Immature natural killer cell (primary cell): Measurements from ENCODE around the gene NFKBIZ. TPM values are rescaled to one million over a fixed set of nuclear protein-coding genes. Genes with fewer than 3 reads are reported as not detected.
A peak's percentile ranks its signal among the peaks of the same experiment; 100 is the strongest.

Source experiments
- DNase-seq, 3 donors: peaks; one replicate each; pipeline ENCODE4 v3.0.0; 2022; ENCODE audit warnings: mixed read lengths in 1 of 3
- H3K27ac Mint-ChIP-seq, 6 donors: one replicate each; pipeline ENCODE4 v1.8.0; 2020; ENCODE audit warnings: mixed read lengths in 6 of 6, mild to moderate bottlenecking in 5 of 6, inconsistent platforms in 4 of 6, moderate library complexity in 3 of 6
- H3K27me3 Mint-ChIP-seq, 3 donors: one replicate each; pipeline ENCODE4 v1.8.0; 2020 to 2021; ENCODE audit warnings: low read depth in 3 of 3, mild to moderate bottlenecking in 3 of 3, mixed read lengths in 3 of 3, moderate library complexity in 3 of 3, inconsistent platforms in 1 of 3
- H3K36me3 Mint-ChIP-seq, 3 donors: one replicate each; pipeline ENCODE4 v1.8.0; 2020; ENCODE audit warnings: mixed read lengths in 3 of 3, inconsistent platforms in 2 of 3, mild to moderate bottlenecking in 2 of 3
- H3K4me1 Mint-ChIP-seq, 2 donors: one replicate each; pipeline ENCODE4 v1.8.0; 2020; ENCODE audit warnings: inconsistent platforms in 2 of 2, mild to moderate bottlenecking in 2 of 2, mixed read lengths in 2 of 2, moderate library complexity in 1 of 2
- H3K4me3 Mint-ChIP-seq, 5 donors: one replicate each; pipeline ENCODE4 v1.8.0; 2020; ENCODE audit warnings: mild to moderate bottlenecking in 5 of 5, mixed read lengths in 5 of 5, inconsistent platforms in 3 of 5, moderate library complexity in 3 of 5
- H3K9me3 Mint-ChIP-seq, 6 donors: one replicate each; pipeline ENCODE4 v1.8.0; 2020; ENCODE audit warnings: mild to moderate bottlenecking in 6 of 6, mixed read lengths in 6 of 6, inconsistent platforms in 4 of 6, moderate library complexity in 3 of 6
- polyA plus RNA-seq, 3 donors: library from polyadenylated mRNA; unstranded; fragments of 300-500 nt; fragmentation: Illumina TruSeq; gene quantifications; one replicate each; pipeline ENCODE4 v1.2.3, GENCODE V29; 2021

The NFKBIZ gene
- polyA plus RNA-seq, 3 donors from 2014 or later: 10.5 to 12.1 (median 10.6) TPM

DNA sequence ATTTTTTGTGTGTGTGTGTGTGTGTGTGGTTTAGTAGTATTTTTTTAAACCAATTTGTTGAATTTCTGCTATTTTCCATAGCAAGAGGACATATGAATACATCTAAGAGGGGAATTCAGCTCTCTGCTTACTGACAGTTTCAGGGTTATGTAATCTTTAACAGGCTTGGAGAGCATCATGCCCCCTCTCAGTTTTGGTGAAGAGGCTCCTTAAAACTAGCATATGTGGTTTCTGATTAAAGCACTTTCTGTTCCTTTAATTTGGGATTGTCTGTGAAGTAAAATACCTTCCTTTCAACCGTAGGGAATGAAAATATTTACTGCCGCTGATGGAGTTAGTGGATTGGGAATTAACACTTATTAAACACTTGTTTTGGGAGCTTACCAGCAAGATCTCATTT lies 19.4 kb upstream of the NFKBIZ start:
- H3K4me1 Mint-ChIP-seq: peaks cover 47 to 63% of the 10 kb centered on the region in 2 donors
- peaks cover 0 to 9% (median 4%) of the 10 kb centered on the region in 3 donors for H3K36me3 Mint-ChIP-seq

DNA sequence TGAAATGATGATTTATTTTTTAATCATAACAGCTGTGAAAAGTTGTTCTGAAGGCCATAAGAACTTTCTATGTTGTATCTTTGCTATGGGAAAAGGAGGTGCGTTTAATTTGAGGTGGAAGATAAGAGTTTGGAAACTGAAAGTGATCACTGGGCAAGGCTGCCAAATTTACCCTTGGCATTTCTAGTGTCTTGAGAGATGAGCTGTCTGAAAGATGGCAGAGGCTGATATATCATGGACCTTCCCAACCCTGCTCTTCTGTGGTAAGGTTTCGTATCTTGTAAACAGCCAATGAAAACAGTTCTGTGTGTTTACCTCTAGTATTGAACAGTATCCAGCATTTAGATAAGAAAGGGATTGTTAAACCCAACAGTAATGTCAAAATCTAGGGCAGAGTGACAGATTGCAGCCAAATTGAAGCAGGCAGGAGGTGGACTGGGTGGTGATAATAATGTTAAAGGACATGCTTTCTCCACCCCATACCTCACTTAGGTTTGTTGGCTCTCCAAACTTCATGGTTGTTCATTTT lies 15.8 kb upstream of the NFKBIZ start:
- no peaks in the 10 kb centered on the region for H3K9me3 Mint-ChIP-seq
- no peaks in the 10 kb centered on the region for H3K27me3 Mint-ChIP-seq
- DNase-seq: no peak
- peaks cover 32 to 47% of the 10 kb centered on the region in 2 donors for H3K4me1 Mint-ChIP-seq
- H3K36me3 Mint-ChIP-seq: peaks cover 0 to 13% (median 8%) of the 10 kb centered on the region in 3 donors
- H3K27ac Mint-ChIP-seq: peak overlapping the region in 3 of 6 donors; percentile 16 to 79 (median 24)
- H3K4me3 Mint-ChIP-seq: no peak overlapping the region

More for the DNA sequence above, 19.4 kb upstream of the NFKBIZ start:
- peak overlapping the region; percentile 97 to 99 (median 98) for H3K27ac Mint-ChIP-seq
- no peak for DNase-seq
- H3K9me3 Mint-ChIP-seq: no peaks in the 10 kb centered on the region
- peaks cover 0 to 9% (median 2%) of the 10 kb centered on the region in 3 donors for H3K27me3 Mint-ChIP-seq
- H3K4me3 Mint-ChIP-seq: peak overlapping the region in 1 of 5 donors; percentile 6

DNA sequence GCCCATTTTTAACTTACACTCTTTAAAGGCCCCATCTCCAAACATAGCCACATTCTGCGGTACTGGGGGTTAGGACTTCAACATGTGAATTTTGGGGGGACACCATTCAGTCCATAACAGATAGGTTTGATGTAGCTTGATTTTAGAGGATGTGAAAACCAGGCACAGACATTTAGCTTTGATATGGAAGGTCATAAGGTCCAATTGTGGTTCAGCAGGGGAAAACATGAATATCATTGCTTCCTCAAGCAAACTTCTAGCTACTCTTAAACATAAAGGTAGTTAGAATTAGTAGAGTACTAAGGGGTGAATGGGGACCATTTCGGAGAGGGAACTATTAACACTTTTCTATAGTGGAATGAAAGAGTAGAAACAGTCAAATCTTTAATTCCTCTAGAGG lies 13.6 kb upstream of the NFKBIZ start:
- Mint-ChIP-seq H3K27ac (no peak overlapping the region), H3K4me3 (no peak overlapping the region), H3K9me3 (no peaks in the 10 kb centered on the region), H3K27me3 (no peaks in the 10 kb centered on the region), H3K36me3 (peaks cover 0 to 13% (median 8%) of the 10 kb centered on the region in 3 donors), H3K4me1 (peaks cover 14 to 26% of the 10 kb centered on the region in 2 donors)
- DNase-seq: no peak

GRCh38 chr3:101836160-101836559 lies 13.2 kb upstream of the NFKBIZ start:
- H3K27ac Mint-ChIP-seq: no peak overlapping the region
- no peak overlapping the region for H3K4me3 Mint-ChIP-seq
- H3K9me3 Mint-ChIP-seq: no peaks in the 10 kb centered on the region
- no peaks in the 10 kb centered on the region for H3K27me3 Mint-ChIP-seq
- peaks cover 14 to 26% of the 10 kb centered on the region in 2 donors for H3K4me1 Mint-ChIP-seq
- no peak for DNase-seq
- peaks cover 0 to 13% (median 8%) of the 10 kb centered on the region in 3 donors for H3K36me3 Mint-ChIP-seq

DNA sequence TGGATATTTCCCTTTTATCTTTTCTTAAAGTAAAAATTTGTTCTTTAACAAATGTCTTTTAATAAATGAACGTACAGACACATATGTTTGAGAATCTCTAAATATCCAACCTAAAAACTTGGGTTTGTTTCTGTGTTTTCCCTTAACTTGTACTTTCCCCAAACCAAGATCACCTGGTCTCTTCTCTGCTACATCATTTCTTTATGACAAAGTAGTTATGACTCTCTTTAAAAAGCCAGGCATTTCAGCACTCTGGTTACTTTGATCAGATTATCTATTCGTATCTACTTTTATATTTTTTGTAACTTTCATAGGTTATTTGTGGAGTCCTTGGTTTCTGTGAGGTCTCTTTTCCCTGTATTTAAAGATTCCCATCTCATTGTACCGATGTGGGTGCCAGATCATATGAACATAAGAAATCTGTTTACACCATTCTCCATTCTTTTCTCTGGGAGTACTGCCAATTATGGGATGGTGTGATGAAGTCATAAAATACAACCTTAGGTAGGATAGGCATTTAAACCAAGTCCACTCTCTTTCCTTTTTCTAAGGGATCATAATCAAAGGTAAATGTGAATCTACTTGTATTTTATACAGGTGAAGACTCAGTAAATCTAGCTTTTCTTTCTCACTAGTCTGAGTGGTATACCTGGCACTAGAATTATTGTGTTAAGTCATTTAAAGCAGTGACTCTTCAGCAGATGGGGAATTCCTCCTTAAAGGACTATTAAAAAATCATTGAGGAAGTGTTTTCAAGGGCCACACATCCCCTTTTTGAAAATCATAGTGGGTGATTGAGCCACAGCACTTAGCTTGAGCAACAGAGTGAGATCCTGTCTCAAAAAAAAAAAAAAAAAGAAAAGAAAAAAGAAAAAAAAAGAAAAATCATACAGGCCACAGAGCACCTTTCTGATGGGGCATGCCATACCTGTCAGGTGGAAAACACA lies 12.4 kb upstream of the NFKBIZ start:
- peaks cover 14 to 26% of the 10 kb centered on the region in 2 donors for H3K4me1 Mint-ChIP-seq
- no peaks in the 10 kb centered on the region for H3K27me3 Mint-ChIP-seq

GRCh38 chr3:101838691-101839090 lies 10.6 kb upstream of the NFKBIZ start:
- Mint-ChIP-seq H3K4me3 (no peak overlapping the region), H3K27ac (no peak overlapping the region), H3K9me3 (no peaks in the 10 kb centered on the region), H3K27me3 (no peaks in the 10 kb centered on the region), H3K4me1 (peaks cover 9 to 18% of the 10 kb centered on the region in 2 donors), H3K36me3 (peaks cover 0 to 13% (median 9%) of the 10 kb centered on the region in 3 donors)
- DNase-seq: no peak

More for the DNA sequence above, 12.4 kb upstream of the NFKBIZ start:
- DNase-seq: no peak
- H3K27ac Mint-ChIP-seq: no peak overlapping the region
- H3K4me3 Mint-ChIP-seq: no peak overlapping the region
- peaks cover 0 to 16% (median 10%) of the 10 kb centered on the region in 3 donors for H3K36me3 Mint-ChIP-seq
- H3K9me3 Mint-ChIP-seq: no peaks in the 10 kb centered on the region

- Mint-ChIP-seq H3K27ac (no peak overlapping the region), H3K9me3 (no peaks in the 10 kb centered on the region), H3K4me1 (peaks cover 0 to 4% of the 10 kb centered on the region in 2 donors), H3K36me3 (peaks cover 0 to 10% (median 7%) of the 10 kb centered on the region in 3 donors), H3K4me3 (no peak overlapping the region), H3K27me3 (no peaks in the 10 kb centered on the region)
- no peak for DNase-seq
Observed at GRCh38 chr3:101840066-101840465, 9.2 kb upstream of the NFKBIZ start.

GRCh38 chr3:101842245-101842934 lies 6.9 kb upstream of the NFKBIZ start:
- Mint-ChIP-seq H3K27ac (no peak overlapping the region), H3K36me3 (peaks cover 0 to 5% (median 5%) of the 10 kb centered on the region in 3 donors), H3K27me3 (no peaks in the 10 kb centered on the region), H3K4me3 (no peak overlapping the region), H3K4me1 (no peaks in the 10 kb centered on the region), H3K9me3 (no peaks in the 10 kb centered on the region)
- DNase-seq: no peak

DNA sequence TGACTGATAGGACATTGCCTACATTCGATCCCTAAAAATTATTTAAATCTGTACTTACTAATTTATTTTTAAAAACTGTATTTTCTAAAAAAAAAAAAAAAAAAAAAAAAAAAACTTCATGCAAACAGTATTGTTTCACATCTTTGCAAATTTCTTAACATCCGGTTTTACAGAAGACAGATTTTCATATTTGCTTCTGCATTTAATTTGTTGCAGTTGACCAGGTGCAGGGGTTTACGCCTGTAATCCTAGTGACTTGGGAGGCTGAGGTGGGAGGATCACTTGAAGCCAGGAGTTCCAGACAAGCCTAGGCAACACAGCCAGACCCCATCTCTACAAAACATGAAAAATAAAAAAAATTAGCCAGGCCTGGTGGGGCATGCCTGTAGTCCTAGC lies 6.4 kb upstream of the NFKBIZ start:
- Mint-ChIP-seq H3K36me3 (peaks cover 0 to 5% (median 5%) of the 10 kb centered on the region in 3 donors), H3K4me3 (no peak overlapping the region), H3K27me3 (no peaks in the 10 kb centered on the region), H3K4me1 (no peaks in the 10 kb centered on the region), H3K27ac (peak overlapping the region in 1 of 6 donors; percentile 25), H3K9me3 (no peaks in the 10 kb centered on the region)
- no peak for DNase-seq

GRCh38 chr3:101845425-101845824 lies 3.9 kb upstream of the NFKBIZ start:
- H3K4me3 Mint-ChIP-seq: no peak overlapping the region
- no peaks in the 10 kb centered on the region for H3K9me3 Mint-ChIP-seq
- H3K4me1 Mint-ChIP-seq: peaks cover 4 to 5% of the 10 kb centered on the region in 2 donors
- H3K36me3 Mint-ChIP-seq: peaks cover 0 to 5% (median 5%) of the 10 kb centered on the region in 3 donors
- peaks cover 4 to 8% (median 5%) of the 10 kb centered on the region in 3 donors for H3K27me3 Mint-ChIP-seq
- no peak for DNase-seq
- H3K27ac Mint-ChIP-seq: peak overlapping the region in 1 of 6 donors; percentile 25

DNA sequence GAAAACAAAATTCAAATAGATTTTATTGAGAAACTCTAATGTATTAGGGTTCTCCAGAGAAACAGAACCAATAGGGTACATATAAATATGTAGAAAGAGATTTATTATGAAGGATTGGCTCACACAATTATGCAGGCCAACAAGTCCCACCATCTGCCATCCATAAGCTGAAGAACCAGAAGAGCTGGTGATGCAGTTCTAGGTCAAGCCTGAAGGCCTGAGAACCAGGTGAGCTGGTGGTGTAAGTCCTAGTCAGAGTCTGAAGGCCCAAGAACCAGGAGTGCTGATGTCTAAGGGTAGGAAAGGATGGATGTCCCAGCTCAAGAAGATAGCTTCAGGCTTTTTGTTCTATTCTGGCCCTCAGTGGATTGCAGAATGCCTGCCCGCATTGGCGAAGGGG lies 2.6 kb upstream of the NFKBIZ start:
- Mint-ChIP-seq H3K27ac (no peak overlapping the region), H3K4me1 (peaks cover 17 to 18% of the 10 kb centered on the region in 2 donors), H3K4me3 (no peak overlapping the region)

GRCh38 chr3:101847328-101847727 lies 2.0 kb upstream of the NFKBIZ start:
- Mint-ChIP-seq H3K9me3 (no peaks in the 10 kb centered on the region), H3K36me3 (peaks cover 2 to 3% (median 3%) of the 10 kb centered on the region in 3 donors), H3K27me3 (peaks cover 6 to 15% (median 7%) of the 10 kb centered on the region in 3 donors), H3K4me3 (peak overlapping the region in 3 of 5 donors; percentile 38 to 50 (median 44)), H3K4me1 (peaks cover 23 to 24% of the 10 kb centered on the region in 2 donors), H3K27ac (peak overlapping the region in 3 of 6 donors; percentile 39 to 86 (median 68))
- DNase-seq: no peak

More for the DNA sequence above, 2.6 kb upstream of the NFKBIZ start:
- DNase-seq: no peak
- H3K36me3 Mint-ChIP-seq: peaks cover 0 to 5% (median 5%) of the 10 kb centered on the region in 3 donors
- H3K9me3 Mint-ChIP-seq: no peaks in the 10 kb centered on the region
- H3K27me3 Mint-ChIP-seq: peaks cover 6 to 15% (median 7%) of the 10 kb centered on the region in 3 donors

- Mint-ChIP-seq H3K4me3 (peak overlapping the region; percentile 83 to 99 (median 88)), H3K36me3 (peaks cover 12 to 13% (median 13%) of the 10 kb centered on the region in 3 donors), H3K4me1 (peaks cover 26 to 34% of the 10 kb centered on the region in 2 donors), H3K9me3 (no peaks in the 10 kb centered on the region), H3K27ac (peak overlapping the region; percentile 8 to 86 (median 82)), H3K27me3 (peaks cover 6 to 17% (median 7%) of the 10 kb centered on the region in 3 donors)
- no peak for DNase-seq
Observed at GRCh38 chr3:101848326-101848725, 988 bp upstream of the NFKBIZ start.
